Ishikawa (cell line): ENCODE measurements around the gene ATP9A.

Source experiments
- CREB1 ChIP-seq: IDR thresholded peaks from 2 replicates; pipeline ENCODE4 v1.6.1; 2012; ENCODE audit warnings: low read depth
- EGR1 ChIP-seq: IDR thresholded peaks from 2 replicates; pipeline ENCODE4 v1.6.1; 2012
- EP300 ChIP-seq: IDR thresholded peaks from 2 replicates; pipeline ENCODE4 v1.6.1; 2012; ENCODE audit warnings: borderline replicate concordance
- FOXM1 ChIP-seq: IDR thresholded peaks from 2 replicates; pipeline ENCODE4 v1.6.1; 2012; ENCODE audit warnings: low read depth, borderline replicate concordance
- YY1 ChIP-seq: IDR thresholded peaks from 2 replicates; pipeline ENCODE4 v1.6.1; 2012; ENCODE audit warnings: low read depth
- TF ChIP-seq, protein P1 (sequence below): IDR thresholded peaks from 2 replicates; pipeline ENCODE4 v1.6.1; 2012; ENCODE audit warnings: low read depth, mild to moderate bottlenecking
- TF ChIP-seq, protein P2 (sequence below): IDR thresholded peaks from 2 replicates; pipeline ENCODE4 v1.6.1; 2012

DNA sequence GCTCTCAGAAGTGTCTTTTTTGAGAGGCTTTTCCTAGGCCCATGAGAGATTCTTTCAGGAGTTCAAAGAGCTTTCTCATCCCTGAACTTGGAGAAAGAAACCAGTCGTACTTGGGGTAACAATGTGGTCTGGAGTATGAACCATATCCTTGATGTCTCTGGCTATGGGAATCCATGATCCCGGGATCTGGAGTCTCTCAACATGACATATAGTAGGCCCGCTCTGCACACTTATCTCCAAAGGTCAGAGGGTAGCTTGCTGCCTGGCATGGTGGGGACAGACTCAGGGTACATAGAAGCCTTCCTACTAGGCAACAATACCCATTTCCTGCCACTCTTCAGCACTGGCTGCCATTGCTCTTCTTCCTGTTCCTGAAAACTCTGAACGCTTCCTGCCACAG, 183.5 kb downstream of the ATP9A start:
- TF ChIP-seq EGR1 (no peak), FOXM1 (no peak), YY1 (no peak), EP300 (no peak), CREB1 (no peak)
- TF ChIP-seq, protein P1, sequence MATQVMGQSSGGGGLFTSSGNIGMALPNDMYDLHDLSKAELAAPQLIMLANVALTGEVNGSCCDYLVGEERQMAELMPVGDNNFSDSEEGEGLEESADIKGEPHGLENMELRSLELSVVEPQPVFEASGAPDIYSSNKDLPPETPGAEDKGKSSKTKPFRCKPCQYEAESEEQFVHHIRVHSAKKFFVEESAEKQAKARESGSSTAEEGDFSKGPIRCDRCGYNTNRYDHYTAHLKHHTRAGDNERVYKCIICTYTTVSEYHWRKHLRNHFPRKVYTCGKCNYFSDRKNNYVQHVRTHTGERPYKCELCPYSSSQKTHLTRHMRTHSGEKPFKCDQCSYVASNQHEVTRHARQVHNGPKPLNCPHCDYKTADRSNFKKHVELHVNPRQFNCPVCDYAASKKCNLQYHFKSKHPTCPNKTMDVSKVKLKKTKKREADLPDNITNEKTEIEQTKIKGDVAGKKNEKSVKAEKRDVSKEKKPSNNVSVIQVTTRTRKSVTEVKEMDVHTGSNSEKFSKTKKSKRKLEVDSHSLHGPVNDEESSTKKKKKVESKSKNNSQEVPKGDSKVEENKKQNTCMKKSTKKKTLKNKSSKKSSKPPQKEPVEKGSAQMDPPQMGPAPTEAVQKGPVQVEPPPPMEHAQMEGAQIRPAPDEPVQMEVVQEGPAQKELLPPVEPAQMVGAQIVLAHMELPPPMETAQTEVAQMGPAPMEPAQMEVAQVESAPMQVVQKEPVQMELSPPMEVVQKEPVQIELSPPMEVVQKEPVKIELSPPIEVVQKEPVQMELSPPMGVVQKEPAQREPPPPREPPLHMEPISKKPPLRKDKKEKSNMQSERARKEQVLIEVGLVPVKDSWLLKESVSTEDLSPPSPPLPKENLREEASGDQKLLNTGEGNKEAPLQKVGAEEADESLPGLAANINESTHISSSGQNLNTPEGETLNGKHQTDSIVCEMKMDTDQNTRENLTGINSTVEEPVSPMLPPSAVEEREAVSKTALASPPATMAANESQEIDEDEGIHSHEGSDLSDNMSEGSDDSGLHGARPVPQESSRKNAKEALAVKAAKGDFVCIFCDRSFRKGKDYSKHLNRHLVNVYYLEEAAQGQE, result no peak
- TF ChIP-seq, protein P2, sequence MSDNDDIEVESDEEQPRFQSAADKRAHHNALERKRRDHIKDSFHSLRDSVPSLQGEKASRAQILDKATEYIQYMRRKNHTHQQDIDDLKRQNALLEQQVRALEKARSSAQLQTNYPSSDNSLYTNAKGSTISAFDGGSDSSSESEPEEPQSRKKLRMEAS, result no peak
